HG02571 (cell line): ENCODE results near the gene ANXA11.
A peak's percentile ranks its signal among the peaks of the same experiment; 100 is the strongest.
"Not testable (repeated sequence)": the region's sequence is repeated elsewhere in the genome, so short reads cannot be mapped to it uniquely, and the experiment has no call there.

Experiments used
- ATAC-seq: cut with Tn5 transposase; IDR thresholded peaks from one replicate; pipeline ENCODE4 v1.9.1; 2021; ENCODE audit warnings: mild to moderate bottlenecking, moderate library complexity; ENCODE audit not compliant: unreplicated experiment

The ANXA11 gene

DNA sequence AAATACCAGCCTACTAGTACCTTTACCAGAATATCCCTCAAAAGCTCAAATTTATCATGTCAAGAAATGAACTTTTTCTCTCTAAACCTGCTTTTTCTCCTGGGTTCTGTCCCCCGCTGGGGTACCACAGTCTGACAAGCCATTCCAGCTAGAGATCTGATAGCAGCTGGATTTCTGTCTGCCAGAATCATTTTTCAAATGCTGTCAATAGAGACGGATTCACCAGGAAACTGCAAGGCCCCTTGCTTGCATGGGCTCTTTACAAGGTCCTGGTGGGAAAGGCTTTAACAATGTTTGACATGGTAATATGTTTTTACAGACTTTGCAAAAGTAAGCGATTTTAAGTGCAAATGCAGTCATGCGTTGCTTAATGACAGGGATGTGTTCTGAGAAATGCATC, 4.9 kb upstream of the ANXA11 start:
- no peak for ATAC-seq

DNA sequence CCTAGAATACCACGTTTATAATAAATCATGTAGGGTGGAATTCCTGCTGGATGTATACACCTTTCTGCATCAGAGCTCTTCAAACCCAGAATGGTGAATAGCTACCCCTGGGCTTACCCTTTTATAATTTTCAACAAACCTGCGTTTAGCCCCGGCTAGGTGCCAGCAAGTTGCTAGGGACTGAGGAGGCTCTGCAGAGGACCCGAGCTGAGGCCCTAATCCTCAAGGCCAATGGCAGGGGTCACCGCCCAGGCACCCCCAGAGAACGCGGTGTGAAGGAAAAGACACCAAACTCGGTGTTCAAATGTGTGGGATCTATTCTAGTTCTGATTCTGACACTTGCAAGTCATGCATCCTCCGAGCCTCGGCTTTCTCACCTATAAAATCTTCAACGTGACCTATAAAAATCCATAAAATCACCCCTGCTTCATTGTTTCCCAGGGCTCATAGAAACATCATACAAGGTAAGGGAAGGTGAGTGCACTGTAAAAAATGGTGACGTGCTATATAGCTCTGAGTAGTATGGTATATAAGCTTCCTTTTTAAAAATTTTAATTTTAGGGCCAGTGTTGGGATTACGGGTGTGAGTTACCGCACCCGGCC, 2.5 kb upstream of the ANXA11 start:
- no peak for ATAC-seq

DNA sequence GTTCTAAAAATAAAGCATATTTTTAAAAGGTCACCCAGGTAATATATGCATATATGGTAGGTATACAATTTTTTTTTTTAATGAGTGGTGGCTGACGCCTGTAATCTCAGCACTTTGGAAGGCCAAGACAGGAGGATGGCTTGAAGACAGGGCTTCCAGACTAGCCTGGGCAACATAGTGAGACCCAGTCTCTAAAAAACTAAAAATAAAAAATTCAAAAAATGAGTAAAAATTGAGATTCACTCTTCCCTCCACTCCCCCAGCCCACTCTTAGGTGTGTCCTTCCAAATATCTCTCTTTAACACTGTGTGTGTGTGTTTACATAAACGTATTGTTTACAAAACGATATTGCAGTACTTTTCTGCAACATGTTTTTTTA, 929 bp upstream of the ANXA11 start:
- ATAC-seq = no peak

DNA sequence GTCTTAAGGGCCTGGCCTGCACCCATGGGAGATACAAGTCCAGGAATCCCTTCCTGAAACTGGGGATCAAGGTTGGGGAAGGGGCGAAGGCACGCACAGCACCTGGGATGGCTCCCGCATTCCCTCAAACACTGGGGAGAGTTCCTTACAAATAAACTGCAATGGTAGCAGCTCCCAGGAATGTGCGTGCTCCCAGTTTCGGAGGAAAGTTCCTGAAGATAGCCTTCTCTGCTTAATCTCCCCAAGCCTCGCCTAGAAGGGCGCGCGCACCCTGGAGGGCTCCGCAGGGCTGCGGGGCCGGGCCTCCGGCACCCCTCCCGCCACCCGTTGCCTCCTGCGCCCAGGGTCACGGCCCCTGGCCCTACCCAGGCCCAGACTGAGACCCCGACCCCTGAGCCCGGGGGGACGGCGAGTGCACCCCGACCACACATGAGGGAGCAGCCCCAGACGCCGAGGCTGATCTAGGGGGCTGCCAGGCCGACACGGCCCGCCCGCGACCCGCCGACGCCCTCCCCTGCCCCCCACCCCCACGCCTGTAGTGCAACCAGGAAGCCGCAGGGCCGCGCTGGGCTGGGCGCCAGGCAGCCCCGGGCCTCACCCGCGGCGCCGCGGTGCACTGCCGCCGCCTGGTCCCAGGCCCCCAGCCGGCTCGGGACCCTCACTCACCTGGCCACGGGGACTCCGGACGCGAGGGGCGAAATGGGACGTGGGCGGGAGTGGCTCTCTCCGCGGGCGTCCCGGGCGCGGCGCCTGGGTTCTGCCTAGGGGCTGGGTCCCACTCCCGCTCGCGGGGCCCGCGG, 460 bp downstream of the ANXA11 start:
- ATAC-seq = peak; percentile 31

DNA sequence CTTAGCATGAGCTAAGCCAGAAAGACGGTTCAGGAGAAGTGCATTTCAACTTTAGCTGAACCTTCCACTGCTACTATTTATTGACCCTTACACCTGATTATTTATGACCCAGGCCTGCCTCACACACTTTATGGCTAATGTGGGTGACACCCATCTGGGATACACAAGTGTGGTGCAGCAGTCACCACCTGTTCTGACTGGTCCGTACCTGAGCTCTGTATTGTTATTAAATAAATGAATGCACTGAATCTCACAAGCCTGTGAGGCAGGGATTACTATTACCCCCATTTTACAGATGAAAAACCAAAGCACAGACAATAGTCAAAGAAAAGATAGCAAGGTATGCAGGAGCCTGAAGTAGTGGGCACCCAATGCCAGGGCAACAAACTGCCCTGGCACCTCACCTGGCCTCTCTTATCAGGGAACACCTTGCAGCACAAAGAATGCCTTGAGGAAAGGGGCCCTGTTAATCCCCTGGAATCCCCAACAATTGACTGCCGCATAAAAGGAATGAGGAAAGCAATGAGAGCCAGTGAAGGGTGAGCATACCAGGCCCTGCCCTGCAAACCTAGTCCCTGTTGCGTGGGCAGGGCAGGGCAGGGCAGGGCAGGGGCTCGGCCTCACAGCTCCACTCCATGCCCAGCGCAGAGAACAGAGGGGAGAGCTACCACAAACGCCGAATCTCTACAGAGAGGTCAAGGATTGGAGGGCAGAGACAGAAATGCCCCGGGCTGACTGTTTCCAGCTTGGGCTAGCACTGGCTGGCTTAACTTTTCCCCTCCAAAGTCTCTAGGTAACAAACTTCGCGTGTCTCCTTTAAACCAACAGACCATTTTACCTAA, 1.3 kb downstream of the ANXA11 start:
- no peak for ATAC-seq

DNA sequence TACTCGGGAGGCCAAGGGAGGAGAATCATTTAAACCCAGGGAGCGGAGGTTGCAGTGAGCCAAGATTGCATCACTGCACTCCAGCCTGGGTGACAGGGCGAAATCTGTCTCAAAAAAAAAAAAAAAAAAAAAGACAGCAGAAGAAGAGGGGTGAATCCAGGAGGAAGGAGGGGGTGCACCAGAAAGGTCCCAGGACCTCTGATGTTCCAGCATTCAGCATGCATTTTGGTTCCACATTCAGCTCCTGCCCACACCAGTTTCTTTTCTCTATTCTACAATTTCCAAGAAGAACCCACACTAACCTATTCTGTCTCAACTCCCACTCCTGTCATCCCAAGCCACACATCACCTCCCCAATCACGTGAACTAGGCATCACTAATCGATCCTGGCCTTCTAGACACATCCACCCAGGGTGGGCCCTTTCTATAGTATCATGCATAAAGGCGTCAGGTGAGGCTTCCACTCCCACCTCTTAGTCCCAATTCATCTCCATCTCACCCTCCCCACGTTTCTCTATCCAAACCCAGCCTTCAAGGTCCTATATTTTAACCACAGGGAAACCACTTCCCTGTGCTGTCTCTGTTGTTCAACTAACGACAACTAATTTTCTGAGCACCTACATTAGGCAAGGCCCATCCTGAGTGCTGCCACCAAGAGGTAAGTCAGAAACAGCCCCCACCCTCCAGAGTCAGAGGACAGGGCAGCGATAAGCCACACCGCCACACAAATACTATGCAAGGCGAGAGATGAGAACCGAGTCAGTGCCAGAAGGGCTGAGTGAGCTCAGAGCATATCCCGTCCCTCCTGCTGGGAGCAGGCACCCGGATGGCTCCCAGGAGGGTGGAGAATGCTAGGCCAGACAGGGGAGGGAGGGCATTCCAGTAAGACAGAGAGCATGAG, 2.2 kb downstream of the ANXA11 start:
- peak; percentile 53 for ATAC-seq

DNA sequence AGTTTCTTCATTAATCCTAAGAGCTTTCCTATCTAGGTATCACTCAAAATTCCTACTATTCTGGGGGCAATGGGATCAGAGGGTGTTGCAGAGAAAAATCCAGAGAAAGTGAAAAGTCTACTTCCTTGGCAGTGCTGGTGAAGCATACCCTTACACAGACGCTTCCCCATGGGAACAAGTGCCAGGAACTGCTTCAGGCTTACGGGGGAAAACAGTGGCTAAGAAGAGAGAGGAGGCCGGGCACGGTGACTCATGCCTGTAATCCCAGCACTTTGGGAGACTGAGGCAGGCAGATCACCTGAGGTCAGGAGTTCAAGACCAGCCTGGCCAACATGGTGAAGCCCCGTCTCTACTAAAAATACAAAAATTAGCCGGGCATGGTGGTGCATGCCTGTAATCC, 2.8 kb downstream of the ANXA11 start:
- not testable (repeated sequence) for ATAC-seq

DNA sequence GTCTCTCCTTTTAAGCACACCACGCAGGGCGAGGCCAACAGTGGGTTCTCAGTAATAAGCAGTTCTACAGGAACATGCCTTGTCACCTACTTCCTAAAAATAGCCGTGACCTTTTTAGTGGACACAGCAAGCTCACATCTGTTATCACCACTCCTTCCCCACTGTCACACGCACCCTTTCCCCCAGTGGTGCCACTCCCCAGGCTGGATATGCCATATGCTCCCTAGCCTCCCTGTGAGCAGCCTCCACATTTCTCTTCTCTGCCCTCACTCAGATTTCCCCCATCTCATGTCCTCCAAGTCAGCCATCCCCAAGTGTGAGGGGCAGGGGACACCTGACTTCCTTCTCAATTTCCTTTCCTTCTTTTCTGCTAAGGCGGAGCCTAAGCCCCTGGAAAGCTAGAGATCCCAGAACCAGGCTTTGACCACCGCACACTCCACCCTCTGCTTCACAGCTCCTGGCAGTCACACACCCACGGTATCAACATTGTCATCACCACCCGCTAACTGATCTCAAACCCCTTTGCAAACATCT, 3.7 kb downstream of the ANXA11 start:
- ATAC-seq = no peak

DNA sequence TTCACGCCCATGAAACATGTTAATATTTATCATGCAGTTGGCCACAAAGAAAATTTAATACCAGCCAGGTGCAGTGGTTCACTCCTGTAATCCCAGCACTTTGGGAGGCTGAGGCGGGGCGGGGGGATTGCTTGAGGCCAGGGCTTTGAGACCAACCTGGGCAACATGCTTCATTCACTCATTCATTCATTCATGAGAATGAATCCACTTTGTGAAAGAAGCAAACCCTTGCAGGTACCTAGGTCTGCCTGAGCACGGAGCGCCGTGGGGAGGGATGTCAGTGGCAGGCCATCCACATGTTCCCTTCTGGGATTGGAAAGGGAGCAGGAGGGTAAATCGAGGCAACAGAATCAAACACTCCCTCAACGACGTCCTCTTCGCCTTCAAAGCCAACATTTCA, 4.7 kb downstream of the ANXA11 start:
- ATAC-seq = no peak

DNA sequence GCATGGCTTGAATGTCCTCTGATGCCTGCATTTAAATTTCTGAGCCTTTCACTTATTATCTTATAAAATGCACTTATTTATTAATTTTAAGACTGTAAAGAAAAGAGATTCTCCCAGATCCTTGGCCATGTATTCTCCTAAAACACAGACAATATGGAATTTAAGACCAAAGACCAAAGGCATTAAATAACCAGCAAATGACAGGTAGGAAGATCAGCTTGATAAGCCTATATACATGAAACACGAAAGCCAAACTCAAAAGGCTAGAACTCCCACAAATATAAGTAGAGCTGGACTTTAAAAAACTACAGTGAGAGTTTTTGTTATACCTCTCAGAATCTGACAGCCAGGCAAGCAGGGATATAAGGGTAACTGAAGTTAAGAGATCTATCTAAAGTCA, 5.1 kb downstream of the ANXA11 start:
- no peak for ATAC-seq

DNA sequence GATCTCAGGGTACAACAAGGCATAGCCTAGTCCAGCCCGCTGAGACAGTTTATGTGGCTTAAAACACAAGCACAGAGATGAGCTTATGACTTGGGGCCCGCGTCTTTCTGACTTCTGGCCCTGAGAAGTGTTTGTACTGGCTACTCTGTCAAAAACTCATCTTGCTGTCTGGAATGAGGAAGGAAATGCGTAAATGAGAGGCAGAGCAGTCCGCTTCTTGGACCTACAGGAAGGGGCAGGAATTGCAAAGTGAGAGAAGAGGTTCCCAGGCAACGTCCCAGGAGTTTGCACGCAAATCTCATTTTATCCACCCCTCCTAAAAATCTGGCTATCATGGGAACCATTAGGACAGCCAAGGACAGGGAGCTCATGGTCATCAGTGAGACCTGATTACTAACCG, 5.5 kb downstream of the ANXA11 start:
- no peak for ATAC-seq

DNA sequence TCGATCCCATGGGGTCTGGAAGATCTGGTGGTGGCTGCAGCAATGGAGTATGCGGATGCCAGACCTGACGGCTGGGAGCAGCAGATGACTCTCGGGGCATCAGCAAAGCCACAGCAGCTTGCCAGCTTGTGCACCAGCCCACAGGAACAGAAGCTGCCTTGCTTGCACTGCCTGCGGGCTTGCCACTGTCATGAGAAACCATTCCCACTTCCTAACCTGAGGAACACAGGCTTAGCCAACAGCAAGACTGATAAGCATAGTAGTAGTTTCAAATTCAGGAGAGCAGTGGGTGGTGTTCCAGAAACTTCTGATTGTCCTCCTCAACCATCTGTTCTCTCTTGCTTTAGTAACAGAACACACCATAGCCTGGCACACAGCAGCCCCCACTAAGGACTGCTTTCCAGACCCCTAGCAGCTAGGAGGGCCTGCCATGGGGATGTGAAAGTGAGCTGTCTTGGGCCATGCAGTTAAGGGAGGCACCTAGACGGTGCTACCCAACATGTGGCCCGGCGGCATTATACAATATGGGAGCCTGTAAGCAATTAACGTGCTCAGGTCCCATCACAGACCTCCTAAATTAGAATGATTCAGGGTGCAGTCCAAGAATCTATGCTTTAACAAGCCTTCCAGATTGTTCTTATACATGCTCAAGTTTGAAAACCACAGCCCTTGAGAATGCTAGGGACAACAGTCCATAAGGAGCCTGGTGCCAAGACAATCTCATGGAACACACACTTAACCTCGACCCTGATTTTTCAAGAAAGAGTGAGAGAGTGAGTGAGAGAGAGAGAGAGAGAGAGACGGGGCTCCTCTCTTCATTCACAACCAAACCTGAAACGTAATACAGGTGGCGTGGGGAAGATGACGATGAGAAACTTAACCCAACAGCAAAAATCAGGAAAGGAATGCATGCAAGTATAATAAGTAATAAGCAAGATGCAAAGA, 7.1 kb downstream of the ANXA11 start:
- ATAC-seq = no peak

DNA sequence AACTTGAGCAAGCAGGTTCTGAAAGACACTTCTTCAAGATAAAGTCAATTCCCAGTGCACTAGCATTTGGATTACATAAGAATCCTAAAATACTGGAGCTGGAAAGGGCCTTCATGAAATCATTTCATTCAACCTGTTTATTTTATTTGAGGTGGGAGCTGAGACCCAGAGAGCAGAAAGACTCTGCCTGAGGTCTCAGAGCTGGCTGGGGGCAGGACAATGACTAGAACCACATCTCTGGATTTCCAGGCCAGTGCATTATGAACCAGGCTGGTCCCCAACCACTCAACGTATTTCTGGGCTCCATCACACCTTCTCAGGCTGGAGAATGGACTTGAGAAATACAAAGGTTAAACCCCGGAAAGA, 8.4 kb downstream of the ANXA11 start:
- no peak for ATAC-seq

DNA sequence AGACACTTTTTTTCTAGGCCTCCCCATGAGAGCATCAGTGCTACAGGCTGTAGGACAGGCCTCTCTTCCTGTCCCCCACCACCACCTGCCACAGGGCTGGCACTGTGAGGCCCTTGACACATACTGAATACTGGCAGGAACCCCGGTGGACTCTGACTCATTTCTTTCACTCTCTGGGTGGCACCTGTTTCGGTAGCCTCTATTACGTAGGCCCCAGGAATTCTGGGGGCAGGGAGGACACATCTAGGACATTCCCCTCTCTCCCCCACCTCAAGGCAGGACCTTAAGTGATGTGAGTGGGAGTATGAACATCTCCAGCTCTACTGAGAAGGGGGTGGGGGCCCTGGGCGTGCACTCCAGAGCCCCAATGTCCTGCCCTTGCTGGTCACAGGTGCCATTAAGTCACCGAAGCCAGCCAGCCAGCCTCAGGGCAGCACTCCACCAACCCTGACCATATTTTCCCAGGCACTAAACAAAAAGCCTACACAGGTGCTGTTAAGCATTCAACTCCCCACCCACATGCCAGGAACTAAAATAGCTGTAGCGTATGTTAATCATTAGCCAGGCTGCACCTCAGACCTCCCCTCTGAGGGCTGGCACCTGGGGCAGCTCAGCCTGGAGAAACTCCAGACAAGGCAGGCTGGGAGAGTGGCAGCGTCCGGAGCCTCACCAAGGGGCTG, 8.9 kb downstream of the ANXA11 start:
- ATAC-seq = peak; percentile 78

DNA sequence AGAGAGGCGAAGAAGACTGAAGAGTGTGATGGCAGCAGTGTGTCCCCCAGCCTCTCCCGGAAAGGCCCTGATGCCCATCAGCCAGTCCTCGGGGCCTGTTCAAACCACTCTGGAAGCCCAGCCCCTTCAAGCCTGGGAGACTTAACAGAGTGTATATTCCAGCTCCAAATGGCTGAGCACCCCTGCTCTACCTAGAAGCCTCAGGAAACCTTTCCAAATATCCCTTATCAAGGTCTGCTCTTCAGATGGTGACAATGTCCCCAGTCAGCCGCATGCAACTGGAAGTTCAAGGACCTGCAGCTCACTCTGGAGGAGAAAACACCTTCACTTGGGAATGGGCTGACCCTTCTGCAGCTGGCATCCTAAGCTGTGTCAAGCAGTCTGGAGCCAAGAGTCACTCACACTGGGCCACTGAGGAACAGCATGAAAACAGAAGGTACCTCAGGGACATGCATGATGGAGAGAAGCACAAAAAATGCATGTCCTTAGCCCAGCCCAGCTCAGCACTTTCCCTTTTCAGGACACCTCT, 10.2 kb downstream of the ANXA11 start:
- no peak for ATAC-seq

DNA sequence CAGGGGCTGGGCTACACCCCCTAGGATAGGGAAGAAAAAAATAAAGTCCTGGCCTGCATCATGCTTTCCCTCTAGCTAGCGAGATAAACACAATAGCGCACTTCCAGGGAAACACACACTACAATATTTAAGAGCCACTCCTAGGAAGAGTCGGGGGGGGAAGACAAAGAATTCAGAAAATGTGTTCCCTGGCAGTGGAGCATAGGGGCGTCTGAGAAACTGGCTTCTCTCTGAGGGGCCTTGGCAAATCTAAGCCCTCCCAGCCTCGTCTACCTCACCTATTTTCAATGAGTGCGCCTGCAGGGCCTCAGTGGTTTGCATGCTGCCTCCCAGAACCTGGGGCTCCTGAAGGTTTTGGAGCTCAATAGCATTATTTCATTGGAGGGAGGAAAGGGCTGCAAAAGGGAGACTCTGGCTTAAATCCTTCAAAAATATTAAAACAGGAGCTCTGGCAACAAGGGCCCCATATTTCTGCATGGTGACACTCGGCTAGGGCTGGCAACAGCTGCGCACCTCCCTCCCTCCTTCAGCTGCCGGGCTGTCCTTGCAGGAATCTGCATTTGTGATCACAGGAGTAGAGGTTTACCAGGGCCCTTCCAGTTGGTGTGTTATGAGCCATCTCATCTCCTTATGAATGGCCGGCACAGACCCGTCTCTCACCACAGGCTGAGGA, 10.8 kb downstream of the ANXA11 start:
- ATAC-seq = no peak

DNA sequence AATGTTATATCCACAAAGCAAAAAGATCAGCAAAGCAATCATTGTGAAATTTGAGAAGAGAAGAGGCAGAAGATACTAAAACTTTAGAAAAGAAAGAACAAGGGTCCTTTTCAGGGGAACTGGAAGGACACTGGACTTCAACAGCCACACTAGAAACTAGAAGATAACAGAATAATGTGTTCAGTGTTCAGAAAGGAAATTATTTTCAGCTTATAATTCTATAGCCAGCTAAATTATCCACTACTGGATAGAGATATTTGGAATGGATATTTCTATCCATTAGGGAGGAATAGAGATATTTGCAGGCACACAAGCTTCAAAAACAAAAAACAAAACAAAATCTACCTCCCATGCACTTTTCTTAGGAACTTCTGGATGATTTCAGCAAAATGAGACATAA, 12.8 kb downstream of the ANXA11 start:
- ATAC-seq = no peak

DNA sequence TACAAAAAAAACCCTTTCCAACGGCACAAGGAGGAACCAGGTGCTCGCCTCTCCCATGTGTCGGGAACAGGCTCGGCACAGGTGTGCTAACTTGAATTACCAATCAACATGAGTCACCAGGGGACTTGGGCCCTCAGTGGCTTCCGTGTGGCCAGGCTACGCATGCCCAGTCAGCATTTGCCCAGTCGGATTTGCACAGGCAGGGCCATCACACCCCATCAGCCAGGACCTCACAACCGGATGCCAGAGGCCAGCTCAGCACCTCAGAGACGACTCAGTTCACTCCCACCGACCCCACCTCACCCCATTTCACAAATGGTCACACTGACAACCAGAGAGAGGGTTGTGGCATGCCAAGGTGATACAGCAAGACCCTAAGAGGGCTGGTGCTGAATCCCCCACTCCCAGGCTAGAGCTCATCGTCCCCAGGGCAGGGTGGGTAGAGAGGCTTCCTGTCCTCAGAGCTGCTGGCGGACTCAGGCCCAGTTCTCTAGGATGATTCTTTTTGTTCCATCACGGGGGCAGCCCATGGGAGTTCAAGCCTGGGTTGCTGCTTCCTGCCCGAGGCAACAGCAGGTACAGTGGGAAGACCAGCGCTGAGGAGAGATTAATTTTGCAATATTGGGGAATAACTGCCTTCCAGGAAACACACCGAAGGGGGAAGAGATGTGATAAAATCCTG, 13.6 kb downstream of the ANXA11 start:
- ATAC-seq = no peak
